Measurements from ENCODE around the gene VPS4B. TPM values are rescaled to one million over a fixed set of nuclear protein-coding genes. Genes with fewer than 3 reads are reported as not detected.

The VPS4B gene
- total and polyA plus RNA-seq, 2 of the 8 experiments (the other 6 are each of a cell fraction or from before 2014, with no cell fraction given): 7.2 to 45.3 TPM

DNA sequence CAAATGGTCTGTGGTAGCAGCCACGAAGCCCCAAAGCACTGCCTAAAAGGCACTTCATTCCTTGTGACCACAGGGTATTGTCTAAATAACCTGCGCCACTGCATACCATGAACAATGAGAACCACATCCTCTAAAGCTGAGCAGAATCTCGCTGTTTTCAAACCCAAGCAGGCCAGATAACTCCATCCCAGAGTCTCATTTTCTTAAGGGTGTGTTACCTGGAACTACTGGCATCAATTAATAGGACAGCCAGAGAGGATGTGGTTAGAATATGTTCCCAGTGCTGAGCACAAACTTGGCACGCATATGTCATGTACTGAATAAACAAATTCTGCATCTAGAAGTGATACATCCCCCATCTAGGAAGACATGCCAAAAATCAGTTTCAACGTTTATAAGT is 13.0 kb downstream of the VPS4B start:
- Histone ChIP-seq H3K4me2 (ENCODE audit: insufficient read depth in 1 of 2, low read depth in 2 of 2, low read length in 2 of 2) (no peak overlapping the region), H3K18ac (ENCODE audit: extremely low read depth, low read length) (no peak overlapping the region)
- no peak for TF ChIP-seq GTF2F1 (IDR thresholded peaks at IDR 0.05; ENCODE audit: borderline replicate concordance, low read depth, low read length)
- TF ChIP-seq, protein P1, sequence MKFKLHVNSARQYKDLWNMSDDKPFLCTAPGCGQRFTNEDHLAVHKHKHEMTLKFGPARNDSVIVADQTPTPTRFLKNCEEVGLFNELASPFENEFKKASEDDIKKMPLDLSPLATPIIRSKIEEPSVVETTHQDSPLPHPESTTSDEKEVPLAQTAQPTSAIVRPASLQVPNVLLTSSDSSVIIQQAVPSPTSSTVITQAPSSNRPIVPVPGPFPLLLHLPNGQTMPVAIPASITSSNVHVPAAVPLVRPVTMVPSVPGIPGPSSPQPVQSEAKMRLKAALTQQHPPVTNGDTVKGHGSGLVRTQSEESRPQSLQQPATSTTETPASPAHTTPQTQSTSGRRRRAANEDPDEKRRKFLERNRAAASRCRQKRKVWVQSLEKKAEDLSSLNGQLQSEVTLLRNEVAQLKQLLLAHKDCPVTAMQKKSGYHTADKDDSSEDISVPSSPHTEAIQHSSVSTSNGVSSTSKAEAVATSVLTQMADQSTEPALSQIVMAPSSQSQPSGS (IDR thresholded peaks at IDR 0.05; ENCODE audit: low read length): no peak

More for the DNA sequence above, 13.0 kb downstream of the VPS4B start:
- POLR2A ChIA-PET (ENCODE audit: partially characterized antibody): interaction anchor here (1.6 kb wide), 1 partner anchor 14 kb away, joined by 3 read pairs; no protein-coding TSS in a partner anchor
- H3K23ac ChIP-seq (ENCODE audit: insufficient read length): no peak overlapping the region
- peaks cover 0 to 21% of the 10 kb centered on the region in 2 experiments; a peak in 2 of 4 replicates for H3K79me2 ChIP-seq (ENCODE audit: control insufficient read depth in 1 of 2, insufficient read depth in 2 of 2, low read length in 2 of 2)
- no peak overlapping the region for H2AK5ac ChIP-seq (ENCODE audit: low read depth, low read length)
- H3K27ac ChIP-seq (ENCODE audit: low read depth, low read length): no peak overlapping the region
- no peaks in the 10 kb centered on the region for H3K79me1 ChIP-seq (ENCODE audit: low read depth, low read length)
- no peak for DNase-seq (ENCODE audit: low read depth in 1 of 2, low spot score in 2 of 2)
- no peak overlapping the region for H4K91ac ChIP-seq (replicated peaks; ENCODE audit: insufficient read length, low read length)
- CTCF ChIA-PET (ENCODE audit: partially characterized antibody): interaction anchor here (0.6 to 3.4 kb wide), 4 partner anchors 28 to 825 kb away, joined by 3 to 15 read pairs (median 3); no protein-coding TSS in a partner anchor
- no peak overlapping the region for H3K9ac ChIP-seq (replicated peaks in 1 of 4; ENCODE audit: extremely low read depth in 1 of 4, low read depth in 3 of 4, low read length in 3 of 4)
- H4K8ac ChIP-seq (ENCODE audit: extremely low read depth, insufficient read depth, low read length): no peak overlapping the region
- WGBS, 2 experiments (ENCODE audit: extremely low coverage in 1 of 2, insufficient coverage in 1 of 2, insufficient read length in 1 of 2, insufficient replicate concordance in 2 of 2, low coverage in 1 of 2, low lambda C conversion rate in 2 of 2, missing lambda C conversion rate in 1 of 2): 86% methylated on average over 5 of the region's 5 CpGs; no CpG with 5 or more reads in 1 of the 2 experiments
- no peak overlapping the region for H2BK20ac ChIP-seq (ENCODE audit: low read length)
- no peaks in the 10 kb centered on the region for H3K4me1 ChIP-seq (replicated peaks in 1 of 4; ENCODE audit: control insufficient read depth in 3 of 4, insufficient read depth in 4 of 4, low read length in 3 of 4)
- peaks cover 5 to 36% (median 20%) of the 10 kb centered on the region in 4 experiments for H3K36me3 ChIP-seq (ENCODE audit: control insufficient read depth in 2 of 4, insufficient read depth in 4 of 4, low read length in 3 of 4)
- no peaks in the 10 kb centered on the region for H3K9me3 ChIP-seq (ENCODE audit: insufficient read depth in 2 of 2, low read depth in 1 of 2, low read length in 1 of 2)
- H3K4ac ChIP-seq (replicated peaks; ENCODE audit: insufficient read length, low read depth, low read length): no peak overlapping the region
- H4K5ac ChIP-seq (ENCODE audit: insufficient read length, low read depth, low read length): no peak overlapping the region
- FAIRE-seq: no peak
- H2AFZ ChIP-seq (ENCODE audit: low read length): no peak overlapping the region
- no peak overlapping the region for H2BK12ac ChIP-seq (ENCODE audit: low read depth, low read length)
- no peaks in the 10 kb centered on the region for H4K20me1 ChIP-seq (replicated peaks in 1 of 2; ENCODE audit: control insufficient read depth in 1 of 2, insufficient read depth in 2 of 2, low read length in 2 of 2)
- H2BK5ac ChIP-seq (ENCODE audit: low read depth, low read length): no peak overlapping the region
- H2BK120ac ChIP-seq (replicated peaks; ENCODE audit: low read depth, low read length): no peak overlapping the region
- no peak overlapping the region for H3K4me3 ChIP-seq (ENCODE audit: extremely low read depth in 1 of 4, insufficient read depth in 2 of 4, low read depth in 3 of 4, low read length in 4 of 4)
- no peak overlapping the region for H3K14ac ChIP-seq (ENCODE audit: insufficient read length)
- H3K23me2 ChIP-seq (ENCODE audit: low read depth, low read length): no peaks in the 10 kb centered on the region
- no peaks in the 10 kb centered on the region for H3K27me3 ChIP-seq (replicated peaks in 1 of 4; ENCODE audit: control insufficient read depth in 3 of 4, extremely low read depth in 1 of 4, insufficient read depth in 3 of 4, low read length in 3 of 4)
- H3K56ac ChIP-seq (replicated peaks; ENCODE audit: insufficient read length, low read depth, low read length): no peak overlapping the region
- H2BK15ac ChIP-seq (ENCODE audit: low read length): no peak overlapping the region

Measured in H1 (cell line).